ENCODE data around the gene HSPA8. TPM values are rescaled to one million over a fixed set of nuclear protein-coding genes. Genes with fewer than 3 reads are reported as not detected.

The HSPA8 gene
- total RNA-seq, 1 donor from 2014 or later: 1,278 TPM

- CTCF ChIA-PET: interaction anchor here (1.5 kb wide), 1 partner anchor 8 kb away, joined by 5 read pairs; no protein-coding TSS in a partner anchor
- intact Hi-C loops (cut with micrococcal nuclease): no loop called here
These were observed 16.8 kb downstream of the HSPA8 start for GRCh38 chr11:123045101-123045500.

GRCh38 chr11:123041185-123041584 is 20.8 kb downstream of the HSPA8 start:
- POLR2A ChIA-PET: no interaction called here
- Mint-ChIP-seq H3K36me3 (ENCODE audit: low read depth) (no peaks in the 10 kb centered on the region), H3K27me3 (no peaks in the 10 kb centered on the region), H3K27ac (no peak overlapping the region), H3K4me3 (no peak overlapping the region), H3K9me3 (no peaks in the 10 kb centered on the region), H3K4me1 (no peaks in the 10 kb centered on the region)
- no peak for TF ChIP-seq CTCF (IDR thresholded peaks at IDR 0.05)
- CTCF ChIA-PET: no interaction called here
- ATAC-seq (ENCODE audit: low read depth) (no peak), DNase-seq (no peak)
- intact Hi-C loops (cut with micrococcal nuclease): no loop called here

More at GRCh38 chr11:123045101-123045500, 16.8 kb downstream of the HSPA8 start:
- Mint-ChIP-seq H3K27me3 (no peaks in the 10 kb centered on the region), H3K36me3 (ENCODE audit: low read depth) (no peaks in the 10 kb centered on the region), H3K4me1 (no peaks in the 10 kb centered on the region), H3K9me3 (no peaks in the 10 kb centered on the region), H3K27ac (no peak overlapping the region), H3K4me3 (no peak overlapping the region)
- DNase-seq (no peak), ATAC-seq (ENCODE audit: low read depth) (no peak)
- no peak for TF ChIP-seq CTCF (IDR thresholded peaks at IDR 0.05)
- POLR2A ChIA-PET: no interaction called here

- ChIA-PET POLR2A (no interaction called here), CTCF (no interaction called here)
- no peak for ATAC-seq (ENCODE audit: low read depth)
- H3K4me1 Mint-ChIP-seq: no peaks in the 10 kb centered on the region
- no peaks in the 10 kb centered on the region for H3K36me3 Mint-ChIP-seq (ENCODE audit: low read depth)
- no peak for DNase-seq
- H3K27me3 Mint-ChIP-seq: peaks cover 3% of the 10 kb centered on the region
- intact Hi-C loops (cut with micrococcal nuclease): no loop called here
- H3K4me3 Mint-ChIP-seq: no peak overlapping the region
- no peak for TF ChIP-seq CTCF (IDR thresholded peaks at IDR 0.05)
- H3K27ac Mint-ChIP-seq: no peak overlapping the region
- H3K9me3 Mint-ChIP-seq: no peaks in the 10 kb centered on the region
These were observed 21.9 kb downstream of the HSPA8 start for GRCh38 chr11:123040111-123040432.

- ATAC-seq (ENCODE audit: low read depth): no peak
- TF ChIP-seq CTCF (IDR thresholded peaks at IDR 0.05): no peak
- Mint-ChIP-seq H3K36me3 (ENCODE audit: low read depth) (no peaks in the 10 kb centered on the region), H3K4me1 (no peaks in the 10 kb centered on the region), H3K4me3 (no peak overlapping the region), H3K9me3 (no peaks in the 10 kb centered on the region), H3K27ac (no peak overlapping the region), H3K27me3 (peaks cover 3% of the 10 kb centered on the region)
- intact Hi-C loops (cut with micrococcal nuclease): no loop called here
- CTCF ChIA-PET: no interaction called here
- DNase-seq: no peak
- POLR2A ChIA-PET: no interaction called here
These were observed 26.1 kb downstream of the HSPA8 start for GRCh38 chr11:123035831-123036230.

GRCh38 chr11:123034597-123034996 is 27.3 kb downstream of the HSPA8 start:
- peaks cover 3% of the 10 kb centered on the region for H3K27me3 Mint-ChIP-seq
- intact Hi-C loops (cut with micrococcal nuclease): no loop called here
- H3K4me1 Mint-ChIP-seq: no peaks in the 10 kb centered on the region
- CTCF ChIA-PET: no interaction called here
- DNase-seq (no peak), ATAC-seq (ENCODE audit: low read depth) (no peak)
- no peak overlapping the region for H3K27ac Mint-ChIP-seq
- POLR2A ChIA-PET: no interaction called here
- no peak overlapping the region for H3K4me3 Mint-ChIP-seq
- TF ChIP-seq CTCF (IDR thresholded peaks at IDR 0.05): no peak
- no peaks in the 10 kb centered on the region for H3K9me3 Mint-ChIP-seq
- H3K36me3 Mint-ChIP-seq (ENCODE audit: low read depth): no peaks in the 10 kb centered on the region
